K562 (cell line): ENCODE data around the gene CNBD2. TPM values are rescaled to one million over a fixed set of nuclear protein-coding genes. Genes with fewer than 3 reads are reported as not detected.

Source experiments
- BRF1 ChIP-seq: IDR thresholded peaks from 3 replicates; pipeline ENCODE4 v1.6.1; 2011; ENCODE audit warnings: borderline replicate concordance, mild to moderate bottlenecking; ENCODE audit not compliant: insufficient read length; ENCODE audit errors: extremely low read depth
- DMBX1 ChIP-seq: fragments of 250-450 bp; sonication (Bioruptor Pico); IDR thresholded peaks from 2 replicates; pipeline ENCODE4 v1.8.0; 2022; ENCODE audit warnings: inconsistent platforms, mild to moderate bottlenecking, moderate library complexity, borderline replicate concordance
- ETV6 ChIP-seq, 3 experiments: fragments of 150-350 bp in 1 of 3; sonication (generic) in 1 of 3; formaldehyde crosslinking in 1 of 3; IDR thresholded peaks; 2 replicates each; pipeline versions ENCODE4 v1.6.1 to v1.8.0; 2014 to 2022; ENCODE audit warnings: borderline replicate concordance in 2 of 3, low read depth in 2 of 3, antibody characterized with exemption in 1 of 3, low read length in 1 of 3, mild to moderate bottlenecking in 1 of 3, missing genetic modification reagents in 1 of 3
- GABPA ChIP-seq: fragments of 200-800 bp; sonication (Bioruptor generic); conservative IDR thresholded peaks from 2 replicates; pipeline ENCODE4 v1.6.1; 2016; ENCODE audit warnings: low read depth, missing genetic modification characterization, missing compliant biosample characterization
- GMEB1 ChIP-seq: fragments of 250-450 bp; sonication (Bioruptor Pico); IDR thresholded peaks from 2 replicates; pipeline ENCODE4 v1.4.0; 2020; ENCODE audit warnings: mild to moderate bottlenecking
- HMG20A ChIP-seq: fragments of 450-650 bp; formaldehyde crosslinking; conservative IDR thresholded peaks from 2 replicates; pipeline ENCODE4 v1.4.0; 2020; ENCODE audit warnings: mild to moderate bottlenecking, mixed read lengths
- MBD2 ChIP-seq: sonication (generic); IDR thresholded peaks from 2 replicates; pipeline ENCODE4 v1.6.1; 2016; ENCODE audit warnings: low read depth, borderline replicate concordance
- SP1 ChIP-seq: sonication (generic); formaldehyde crosslinking; IDR thresholded peaks from 2 replicates; pipeline ENCODE4 v1.8.1; 2022; ENCODE audit warnings: mild to moderate bottlenecking, missing genetic modification reagents
- TEAD1 ChIP-seq, 2 experiments: fragments of 450-650 bp in 1 of 2; sonication (generic) in 1 of 2; formaldehyde crosslinking; IDR thresholded peaks; 2 replicates each; pipeline versions ENCODE4 v1.4.0 to v1.8.0; 2020 to 2022; ENCODE audit warnings: mild to moderate bottlenecking in 2 of 2, missing genetic modification reagents in 1 of 2
- TGIF2 ChIP-seq: sonication (generic); formaldehyde crosslinking; IDR thresholded peaks from 2 replicates; pipeline ENCODE4 v1.8.1; 2022; ENCODE audit warnings: mild to moderate bottlenecking, missing genetic modification reagents, moderate library complexity
- ZBTB1 ChIP-seq: sonication (generic); formaldehyde crosslinking; IDR thresholded peaks from 2 replicates; pipeline ENCODE4 v1.8.1; 2023; ENCODE audit warnings: missing genetic modification reagents, low read depth, mild to moderate bottlenecking, borderline replicate concordance
- ZBTB12 ChIP-seq: fragments of 250-450 bp; sonication (Bioruptor Pico); IDR thresholded peaks from 2 replicates; pipeline ENCODE4 v1.4.0; 2020
- ZNF717 ChIP-seq: fragments of 250-450 bp; sonication (Bioruptor Pico); IDR thresholded peaks from 2 replicates; pipeline ENCODE4 v1.5.0; 2021
- polyA plus RNA-seq, 8 experiments: library from polyadenylated mRNA; depleted of rRNA in 4 of 8; stranded (reverse) in 5 of 8; unstranded in 3 of 8; fragments of >200 nt; fragmentation: Nextera tagmentation in 2 of 8; fragmentation: Illumina TruSeq in 1 of 8; extraction: Ambion mirVana in 2 of 8; extraction: Trizol in 1 of 8; gene quantifications; 2 replicates each; pipeline versions ENCODE4 v1.2.1 to v1.2.3, GENCODE V29; 2011 to 2014; ENCODE audit warnings: inconsistent platforms in 1 of 8, missing spikeins in 1 of 8
- total RNA-seq, 7 experiments: library from RNA; depleted of rRNA in 6 of 7; stranded (reverse); fragments of >200 nt in 6 of 7; fragmentation: Illumina TruSeq in 2 of 7; extraction: Trizol in 2 of 7; gene quantifications; 2 replicates each; pipeline versions ENCODE4 v1.2.1 to v1.2.3, GENCODE V29; 2011 to 2021; ENCODE audit warnings: low replicate concordance in 1 of 7

Gene CNBD2
- total and polyA plus RNA-seq, 9 of the 15 experiments (the other 6 are each of a cell fraction or from before 2014, with no cell fraction given), result 3.2 to 17.5 (median 5.3) TPM

DNA sequence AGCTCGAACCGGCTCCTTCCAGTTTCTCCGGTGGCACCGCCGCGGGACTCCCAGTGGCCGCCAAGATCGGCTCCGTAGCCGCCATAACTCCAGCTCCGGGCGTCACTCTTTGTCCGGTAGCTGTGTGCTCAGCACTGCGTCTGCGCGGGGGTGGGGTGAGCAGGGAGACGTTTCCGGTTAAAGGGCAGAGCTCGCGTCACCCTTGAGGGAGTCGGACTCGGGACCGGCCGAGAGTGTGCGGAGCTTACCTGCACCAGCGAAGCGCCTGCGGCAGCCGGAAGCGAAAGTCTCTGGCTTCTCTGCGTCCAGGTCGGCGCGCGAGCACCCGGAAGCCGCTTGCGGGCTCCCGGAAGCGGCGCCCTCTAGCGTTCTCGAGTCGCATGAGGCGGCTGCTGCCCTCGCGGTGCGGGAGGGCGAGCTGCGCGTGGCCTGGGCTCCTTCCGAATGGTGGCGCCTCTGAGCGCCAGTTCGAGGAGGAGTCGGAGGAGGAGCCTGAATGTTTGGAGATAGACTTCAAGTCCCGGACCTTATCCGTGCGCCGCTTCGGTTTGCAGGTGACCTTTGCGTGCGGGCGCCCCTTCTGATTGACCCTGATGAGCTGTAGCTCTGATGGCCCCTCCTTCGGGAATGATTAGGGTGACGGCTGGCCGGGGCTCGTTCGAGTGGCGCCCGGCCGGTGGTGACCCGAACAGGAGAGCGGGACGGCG is 14.0 kb upstream of the CNBD2 start, which contains the start of gene SCAND1 (continued):
- TF ChIP-seq GMEB1 (peak; percentile 59), ETV6 (IDR thresholded peaks at IDR 0.05; ENCODE audit: borderline replicate concordance in 1 of 2, low read depth in 2 of 2, low read length in 1 of 2) (no peak; a peak in 1 of 4 replicates), ETV6 (CRISPR knock-in tag; IDR thresholded peaks at IDR 0.05; ENCODE audit: borderline replicate concordance) (0 out of 2 replicates have a peak, but pooled peaks have one; percentile 57), ZBTB1 (peak; percentile 35; the same call in 1 of the 2 replicates), HMG20A (no peak), MBD2 (peak; percentile 62), GABPA (peak; percentile 100), TGIF2 (CRISPR knock-in tag) (0 out of 2 replicates have a peak, but pooled peaks have one; percentile 28), SP1 (CRISPR knock-in tag) (peak; percentile 96), ZNF717 (CRISPR knock-in tag) (no peak), TEAD1 (CRISPR knock-in tag; IDR thresholded peaks at IDR 0.05) (0 out of 4 replicates have a peak, but pooled peaks of 1 of the 2 experiments have one; percentile 50), ZBTB12 (CRISPR knock-in tag) (no peak), BRF1 (no peak), DMBX1 (CRISPR knock-in tag) (no peak; the same call in 1 of the 2 replicates)
